GM12865 (cell line): ENCODE data around the gene EDEM3.
"Not testable (repeated sequence)": the region's sequence is repeated elsewhere in the genome, so short reads cannot be mapped to it uniquely, and the experiment has no call there.

Experiments used
- DNase-seq: peaks from one replicate; pipeline ENCODE4 v3.0.0; 2010; ENCODE audit warnings: low read depth
- H3K4me3 ChIP-seq: 2 replicates; pipeline ENCODE4 v1.5.1; 2011; ENCODE audit warnings: mild to moderate bottlenecking, low read depth, low read length, control low read depth
- CTCF ChIP-seq: IDR thresholded peaks from 2 replicates; pipeline ENCODE4 v1.5.1; 2011; ENCODE audit warnings: low read length, control low read depth, low read depth, inconsistent platforms; ENCODE audit not compliant: insufficient read depth; ENCODE audit errors: missing control alignments

Gene EDEM3

GRCh38 chr1:184693011-184693410 lies 61.6 kb downstream of the EDEM3 start:
- no peak for DNase-seq
- no peak for TF ChIP-seq CTCF
- H3K4me3 ChIP-seq: no peak overlapping the region

- TF ChIP-seq CTCF: peak; percentile 46
- peak; percentile 23 for DNase-seq
- H3K4me3 ChIP-seq: no peak overlapping the region
These were observed 62.8 kb downstream of the EDEM3 start for GRCh38 chr1:184691719-184692324.

GRCh38 chr1:184686540-184686939 lies 68.1 kb downstream of the EDEM3 start:
- no peak for DNase-seq
- TF ChIP-seq CTCF: no peak
- H3K4me3 ChIP-seq: no peak overlapping the region

GRCh38 chr1:184685116-184685515 lies 69.5 kb downstream of the EDEM3 start:
- peak; percentile 87 for DNase-seq
- no peak overlapping the region for H3K4me3 ChIP-seq
- no peak for TF ChIP-seq CTCF

GRCh38 chr1:184684285-184685074 lies 70.2 kb downstream of the EDEM3 start:
- TF ChIP-seq CTCF: no peak

GRCh38 chr1:184682956-184683355 lies 71.7 kb downstream of the EDEM3 start:
- no peak for DNase-seq
- no peak for TF ChIP-seq CTCF
- no peak overlapping the region for H3K4me3 ChIP-seq

More at GRCh38 chr1:184684285-184685074, 70.2 kb downstream of the EDEM3 start:
- no peak for DNase-seq
- no peak overlapping the region for H3K4me3 ChIP-seq

GRCh38 chr1:184680611-184681225 lies 73.9 kb downstream of the EDEM3 start:
- DNase-seq, H3K4me3 ChIP-seq: not testable (repeated sequence)

- not testable (repeated sequence) for H3K4me3 ChIP-seq, DNase-seq
These were observed 75.2 kb downstream of the EDEM3 start for GRCh38 chr1:184679472-184679871.
